HG03095 (cell line): ENCODE results near the gene ABHD12.
"Not testable (repeated sequence)": the region's sequence is repeated elsewhere in the genome, so short reads cannot be mapped to it uniquely, and the experiment has no call there.

Experiments
- ATAC-seq: cut with Tn5 transposase; IDR thresholded peaks from one replicate; pipeline ENCODE4 v1.9.1; 2021; ENCODE audit warnings: moderate library complexity; ENCODE audit not compliant: unreplicated experiment

The ABHD12 gene

GRCh38 chr20:25355011-25355595 is 35.5 kb downstream of the ABHD12 start:
- no peak for ATAC-seq

- ATAC-seq = no peak
Observed at GRCh38 chr20:25353747-25354705, 36.6 kb downstream of the ABHD12 start.

- no peak for ATAC-seq
Observed at GRCh38 chr20:25353353-25353746, 37.3 kb downstream of the ABHD12 start.

DNA sequence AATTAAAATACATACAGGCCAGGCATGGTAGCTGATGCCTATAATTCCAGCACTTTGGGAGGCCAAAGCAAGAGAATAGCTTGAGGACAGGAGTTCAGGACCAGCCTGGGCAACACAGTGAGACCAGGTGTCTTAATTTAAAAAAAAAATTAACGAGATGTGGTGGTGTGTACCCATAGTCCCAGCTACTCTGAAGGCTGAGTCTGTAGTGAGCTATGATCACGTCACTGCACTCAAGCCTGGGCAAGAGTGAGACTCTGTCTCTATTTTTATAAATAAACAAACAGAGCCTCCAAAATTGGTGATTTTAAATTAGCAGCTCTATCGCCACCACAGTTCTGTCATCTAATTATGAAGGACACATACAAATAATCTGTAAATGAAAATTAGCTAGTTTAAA is 37.9 kb downstream of the ABHD12 start:
- no peak for ATAC-seq

DNA sequence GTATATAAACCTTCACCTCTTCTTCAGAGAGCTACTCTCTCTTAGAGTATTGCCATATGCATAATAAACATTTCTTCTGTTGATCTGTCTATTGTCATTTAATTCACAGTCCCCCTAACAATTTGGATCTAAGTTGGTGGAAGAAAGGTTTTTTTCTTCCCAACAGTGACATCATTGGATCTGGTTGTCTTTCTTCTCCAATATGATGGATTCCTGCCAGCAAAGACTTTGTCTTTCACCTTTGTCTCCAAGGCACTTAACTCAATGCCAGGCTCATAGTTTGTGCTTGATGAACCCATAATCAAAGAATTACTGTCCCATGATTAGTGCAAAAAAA is 39.6 kb downstream of the ABHD12 start:
- no peak for ATAC-seq

DNA sequence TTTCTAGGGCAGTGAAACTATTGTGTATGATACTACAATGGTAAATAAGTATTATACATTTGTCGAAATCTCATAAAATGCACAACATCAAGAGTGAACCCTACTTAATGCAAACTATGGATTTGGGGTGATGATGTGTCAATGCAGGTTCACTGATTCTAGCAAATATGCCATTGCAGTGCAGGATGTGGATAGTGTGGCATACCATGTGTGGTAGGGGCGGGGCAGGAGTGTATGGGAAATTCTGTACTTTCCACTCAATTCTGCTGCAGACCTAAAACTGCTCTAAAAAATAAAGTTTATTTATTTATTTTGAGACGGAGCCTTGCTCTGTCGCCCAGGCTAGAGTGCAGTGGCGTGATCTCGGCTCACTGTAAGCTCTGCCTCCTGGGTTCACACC is 44.3 kb downstream of the ABHD12 start:
- no peak for ATAC-seq

DNA sequence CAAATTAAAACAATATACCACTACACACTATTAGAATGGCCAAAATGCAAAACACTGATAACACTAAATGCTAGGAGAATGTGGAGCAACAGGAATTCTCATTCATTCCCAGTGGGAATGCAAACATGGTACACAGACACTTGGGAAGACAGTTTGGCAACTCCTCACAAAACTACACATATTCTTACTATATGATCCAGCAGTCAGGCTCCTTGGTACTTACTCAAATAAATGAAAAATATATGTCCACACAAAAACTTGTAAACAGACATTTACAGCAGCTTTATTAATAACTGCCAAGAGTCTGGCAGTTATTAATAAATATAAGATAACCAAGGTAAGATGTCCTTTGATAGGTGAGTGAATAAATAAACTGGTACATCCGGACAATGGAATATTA is 44.9 kb downstream of the ABHD12 start:
- no peak for ATAC-seq

GRCh38 chr20:25344634-25345033 is 46.0 kb downstream of the ABHD12 start:
- ATAC-seq = no peak

- ATAC-seq = no peak
Observed at GRCh38 chr20:25341716-25342680, 48.6 kb downstream of the ABHD12 start.

DNA sequence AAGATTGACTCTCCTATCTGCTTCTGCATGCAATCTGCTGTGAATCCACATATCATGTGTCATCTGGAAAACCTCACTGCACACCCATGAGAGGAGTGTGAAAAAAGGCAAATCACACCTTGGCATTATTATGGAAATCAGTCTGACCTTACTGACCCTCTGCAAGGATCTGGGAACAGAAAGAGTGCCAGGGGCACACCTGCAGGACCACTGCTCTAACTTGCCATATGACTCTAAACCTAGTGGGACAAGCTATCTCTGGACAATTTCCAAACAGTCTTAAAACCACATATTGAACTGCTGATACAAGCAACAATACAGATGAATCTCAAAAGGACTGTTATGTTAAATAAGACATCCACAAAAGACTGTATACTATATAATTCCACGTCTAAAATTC is 50.3 kb downstream of the ABHD12 start:
- ATAC-seq = no peak

DNA sequence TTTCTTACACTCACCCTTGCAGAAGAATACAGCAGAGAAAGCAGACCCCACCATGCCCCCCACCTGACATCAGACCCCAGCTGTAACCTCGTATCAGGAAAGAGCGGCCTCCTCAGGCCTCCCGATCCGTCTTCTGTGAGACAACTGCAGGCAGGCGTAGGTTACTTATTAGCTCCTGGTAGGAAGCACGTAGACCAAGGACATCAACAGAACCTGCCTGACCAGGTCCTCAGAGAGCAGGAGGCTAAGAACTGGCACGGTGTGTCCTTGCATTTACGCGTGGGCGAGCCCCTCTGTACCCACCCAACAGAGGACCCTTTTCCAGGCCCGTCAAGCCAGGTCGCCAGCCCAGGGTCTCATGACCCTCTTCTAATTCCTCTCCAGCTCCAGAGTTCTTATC is 51.0 kb downstream of the ABHD12 start:
- no peak for ATAC-seq

DNA sequence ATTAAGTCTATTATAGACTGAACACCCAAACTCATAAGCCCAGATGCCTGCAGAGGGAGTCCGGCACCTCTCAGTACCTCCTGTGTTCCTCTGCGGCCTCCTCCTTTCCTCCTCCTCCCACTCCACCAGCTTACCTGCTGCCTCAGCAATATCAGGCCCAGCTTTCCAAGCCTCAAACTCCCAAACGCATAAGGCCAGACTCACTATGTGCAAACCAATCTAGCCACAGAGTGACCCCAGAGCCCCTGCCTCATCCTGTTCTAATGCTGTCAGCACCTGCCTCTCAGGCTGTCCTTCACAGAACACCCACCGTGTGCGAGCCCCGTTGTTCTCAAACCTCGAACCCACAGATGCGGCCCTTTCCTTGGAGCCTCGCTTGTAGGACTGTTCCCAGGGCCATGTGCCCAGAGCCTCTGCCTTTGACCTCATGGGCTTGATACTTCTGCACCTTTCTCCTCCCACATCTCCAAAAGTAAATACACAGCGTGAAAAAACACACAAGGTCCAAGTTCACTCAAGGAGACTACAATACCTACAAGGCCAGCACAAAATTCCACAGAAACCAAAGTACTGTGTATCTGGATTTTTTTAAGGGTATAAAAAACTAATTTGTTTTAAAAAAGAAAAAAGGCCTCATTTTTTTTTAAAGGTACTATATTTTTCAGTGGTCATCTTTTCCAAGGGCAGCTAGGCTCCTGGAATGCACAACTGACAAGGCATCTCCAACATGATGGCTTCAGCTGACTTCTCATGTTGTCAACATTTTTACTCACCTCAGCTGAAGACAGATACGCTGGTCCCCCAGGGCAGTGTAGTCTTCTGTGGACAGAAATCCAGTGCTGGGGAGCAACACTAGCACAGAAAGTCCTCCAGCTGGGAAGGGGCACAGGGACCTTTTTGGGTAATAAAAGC is 52.3 kb downstream of the ABHD12 start:
- no peak for ATAC-seq

- no peak for ATAC-seq
Observed at GRCh38 chr20:25336561-25337422, 53.8 kb downstream of the ABHD12 start.

- not testable (repeated sequence) for ATAC-seq
Observed at GRCh38 chr20:25334972-25335371, 55.7 kb downstream of the ABHD12 start.

DNA sequence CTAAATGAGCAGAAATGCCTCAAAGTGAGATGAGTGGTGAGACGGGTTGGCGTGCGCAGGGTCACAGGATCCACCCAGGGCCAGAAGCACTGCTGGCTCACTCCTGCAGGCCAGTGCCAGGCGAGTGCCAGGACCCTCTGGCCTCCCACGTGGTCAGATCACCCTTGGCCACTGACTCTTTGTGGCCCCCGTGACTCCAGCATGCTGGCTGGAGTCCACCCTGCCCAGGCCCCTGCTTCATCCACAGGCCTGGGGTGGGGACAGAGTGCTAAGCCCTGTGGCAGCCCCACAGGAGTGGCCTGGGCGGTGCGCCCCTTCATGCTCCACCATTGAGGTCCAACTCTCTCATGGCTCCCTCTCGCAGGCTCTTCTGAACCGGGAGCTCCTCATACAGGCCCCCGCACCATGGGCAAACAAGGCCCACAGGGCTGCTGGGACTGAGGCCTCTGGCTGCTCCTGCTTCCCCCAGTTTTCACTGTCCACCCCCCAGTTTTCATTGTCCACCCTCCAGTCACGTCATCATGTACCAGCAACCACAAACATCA is 61.6 kb downstream of the ABHD12 start:
- ATAC-seq = no peak

DNA sequence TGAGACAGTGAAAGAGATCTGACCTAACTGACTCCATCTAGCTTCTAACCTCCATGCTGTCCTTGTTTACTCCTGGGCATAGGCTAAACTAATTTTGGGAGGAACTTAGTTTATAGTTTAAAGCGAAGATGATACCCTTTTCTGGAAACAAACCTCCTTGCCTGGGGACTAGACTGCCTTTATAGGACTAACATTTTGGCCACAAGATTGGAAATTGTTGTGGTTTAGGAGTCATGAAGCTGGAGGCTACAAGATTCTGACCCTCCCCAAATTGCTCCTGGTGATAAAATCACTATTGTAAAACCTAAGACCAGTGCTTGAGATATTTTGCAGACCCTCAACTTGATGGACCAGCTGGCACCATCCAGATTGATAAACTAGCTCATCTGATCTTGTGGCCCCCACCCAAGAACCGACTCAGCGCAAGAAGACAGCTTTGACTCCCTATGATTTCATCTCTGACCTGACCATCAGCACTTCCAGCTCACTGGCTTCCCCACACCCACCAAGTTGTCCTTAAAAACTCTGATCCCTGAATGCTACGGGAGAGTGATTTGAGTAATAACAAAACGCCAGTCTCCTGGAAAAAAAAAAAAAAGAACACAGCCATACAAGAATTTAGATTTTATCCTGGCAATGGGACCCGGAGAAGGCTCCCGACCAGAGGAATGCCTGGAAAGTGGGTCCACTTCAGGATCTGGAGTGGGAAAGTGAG is 63.0 kb downstream of the ABHD12 start:
- no peak for ATAC-seq

- ATAC-seq = no peak
Observed at GRCh38 chr20:25325997-25326396, 64.6 kb downstream of the ABHD12 start.

DNA sequence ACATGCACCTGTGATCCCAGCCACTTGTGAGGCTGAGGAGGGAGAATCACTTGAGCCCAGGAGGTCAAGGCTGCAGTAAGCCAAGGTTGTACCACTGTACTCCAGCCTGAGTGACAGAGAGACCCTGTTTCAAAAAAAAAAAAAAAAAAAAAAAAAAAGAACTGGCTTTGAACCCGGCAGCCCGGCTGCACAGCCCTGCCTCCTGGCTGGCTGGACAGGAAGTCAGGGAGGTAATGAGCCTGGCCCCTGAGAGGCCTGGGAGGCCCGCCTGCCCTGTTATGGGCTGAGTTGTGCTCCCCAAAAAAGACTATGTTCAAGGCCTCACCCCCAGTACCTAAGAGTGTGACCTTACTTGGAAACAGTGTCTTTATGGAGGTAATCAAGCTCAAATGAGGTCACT is 65.6 kb downstream of the ABHD12 start:
- ATAC-seq = no peak

DNA sequence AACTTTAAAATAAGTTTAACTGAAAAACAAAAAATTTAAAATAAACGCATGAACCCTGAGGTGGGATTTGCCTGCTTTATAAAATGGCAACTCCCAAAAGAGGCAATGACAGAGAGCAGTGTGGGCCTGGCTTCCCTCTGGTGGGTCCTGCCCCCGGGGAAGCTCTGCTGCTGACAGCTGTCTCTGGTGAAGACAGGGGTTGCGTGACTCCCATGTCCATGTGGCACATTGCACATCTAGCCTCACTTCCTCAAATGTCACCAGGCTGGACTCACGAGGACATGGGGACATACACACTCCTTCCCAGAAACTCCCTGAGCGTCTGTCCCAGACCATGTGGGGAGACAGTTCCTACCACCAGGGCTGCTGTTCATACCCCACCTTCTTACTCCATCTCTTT is 66.2 kb downstream of the ABHD12 start:
- ATAC-seq = no peak
